H1 (cell line): ENCODE measurements around the gene ATP10D. TPM values are rescaled to one million over a fixed set of nuclear protein-coding genes. Genes with fewer than 3 reads are reported as not detected.

Experiments used
- CTCF ChIA-PET: fragments of 300-600 bp; sonication (Branson Sonifier 250); formaldehyde crosslinking; loops from one replicate; lab custom pipeline; 2021; ENCODE audit not compliant: partially characterized antibody; lab: Charles Lee
- POLR2A ChIA-PET: fragments of 300-600 bp; sonication (Branson Sonifier 250); formaldehyde crosslinking; loops from one replicate; lab custom pipeline; 2021; ENCODE audit warnings: inconsistent platforms; ENCODE audit not compliant: partially characterized antibody; lab: Charles Lee
- DNase-seq, 2 experiments: peaks; one replicate each; pipeline versions ENCODE4 v3.0.0 to v3.0.0-alpha.2; 2010 to 2022; ENCODE audit warnings: low spot score in 2 of 2, low read depth in 1 of 2, mixed read lengths in 1 of 2
- FAIRE-seq: peaks from 2 replicates; lab custom pipeline; 2011; peaks lifted over from hg19 to GRCh38; lab: Jason Lieb, UNC
- H2AFZ ChIP-seq: 2 replicates; pipeline ENCODE4 v1.8.1; 2012; ENCODE audit warnings: low read length, inconsistent platforms
- H2AK5ac ChIP-seq: 2 replicates; pipeline ENCODE4 v1.6.1; 2013; ENCODE audit warnings: low read depth, low read length
- H2BK120ac ChIP-seq: replicated peaks from 2 replicates; pipeline ENCODE3; 2013; ENCODE audit warnings: low read depth, low read length, inconsistent platforms
- H2BK12ac ChIP-seq: 2 replicates; pipeline ENCODE4 v1.6.1; 2013; ENCODE audit warnings: low read depth, low read length
- H2BK15ac ChIP-seq: 2 replicates; pipeline ENCODE4 v1.6.1; 2013; ENCODE audit warnings: low read length
- H2BK20ac ChIP-seq: 2 replicates; pipeline ENCODE4 v1.6.1; 2013; ENCODE audit warnings: low read length
- H2BK5ac ChIP-seq: 2 replicates; pipeline ENCODE4 v1.6.1; 2013; ENCODE audit warnings: low read depth, low read length
- H3K14ac ChIP-seq: 2 replicates; pipeline ENCODE4 v1.6.1; 2013; ENCODE audit warnings: inconsistent platforms; ENCODE audit not compliant: insufficient read length
- H3K18ac ChIP-seq: 2 replicates; pipeline ENCODE4 v1.6.1; 2013; ENCODE audit warnings: low read length; ENCODE audit errors: extremely low read depth
- H3K23ac ChIP-seq: 2 replicates; pipeline ENCODE4 v1.6.1; 2013; ENCODE audit warnings: inconsistent platforms; ENCODE audit not compliant: insufficient read length
- H3K23me2 ChIP-seq: 2 replicates; pipeline ENCODE4 v1.6.1; 2013; ENCODE audit warnings: low read depth, low read length
- H3K27ac ChIP-seq: 2 replicates; pipeline ENCODE4 v1.6.1; 2011; ENCODE audit warnings: low read depth, low read length, inconsistent platforms
- H3K27me3 ChIP-seq, 4 experiments: replicated peaks in 1 of 4; 1 replicate in 1 of 4; 2 replicates in 3 of 4; pipeline versions ENCODE4 v1.6.1 to v1.8.1; 2011 to 2013; ENCODE audit warnings: low read length in 3 of 4, mild to moderate bottlenecking in 3 of 4, inconsistent platforms in 2 of 4, mixed read lengths in 2 of 4, moderate library complexity in 1 of 4; ENCODE audit not compliant: control insufficient read depth in 3 of 4, insufficient read depth in 3 of 4; ENCODE audit errors: extremely low read depth in 1 of 4
- H3K36me3 ChIP-seq, 4 experiments: 2 replicates each; pipeline versions ENCODE4 v1.6.1 to v1.8.1; 2011 to 2013; ENCODE audit warnings: mild to moderate bottlenecking in 4 of 4, low read length in 3 of 4, moderate library complexity in 2 of 4, control low read depth in 1 of 4, inconsistent platforms in 1 of 4; ENCODE audit not compliant: insufficient read depth in 4 of 4, control insufficient read depth in 2 of 4
- H3K4ac ChIP-seq: replicated peaks from 2 replicates; pipeline ENCODE3; 2013; ENCODE audit warnings: low read length, low read depth, mixed read lengths, inconsistent platforms; ENCODE audit not compliant: insufficient read length
- H3K4me1 ChIP-seq, 4 experiments: replicated peaks in 1 of 4; 1 replicate in 1 of 4; 2 replicates in 3 of 4; pipeline versions ENCODE4 v1.6.1 to v1.8.1; 2011 to 2013; ENCODE audit warnings: low read length in 3 of 4, inconsistent platforms in 2 of 4, mixed read lengths in 1 of 4; ENCODE audit not compliant: insufficient read depth in 4 of 4, control insufficient read depth in 3 of 4
- H3K4me2 ChIP-seq, 2 experiments: 2 replicates each; pipeline versions ENCODE4 v1.6.1 to v1.8.1; 2011 to 2013; ENCODE audit warnings: low read depth in 2 of 2, low read length in 2 of 2, control low read depth in 1 of 2, inconsistent platforms in 1 of 2, mild to moderate bottlenecking in 1 of 2; ENCODE audit not compliant: insufficient read depth in 1 of 2
- H3K4me3 ChIP-seq, 4 experiments: fragments of 200-600, 300-600 bp in 1 of 4; sonication (generic), shearing (Covaris generic), sonication (Bioruptor Twin) in 1 of 4; 2 replicates each; pipeline versions ENCODE4 v1.5.1 to v1.8.1; 2011 to 2016; ENCODE audit warnings: low read length in 4 of 4, low read depth in 3 of 4, control low read depth in 2 of 4, inconsistent platforms in 2 of 4, mild to moderate bottlenecking in 2 of 4, mixed read lengths in 1 of 4, moderate library complexity in 1 of 4; ENCODE audit not compliant: insufficient read depth in 2 of 4; ENCODE audit errors: extremely low read depth in 1 of 4
- H3K56ac ChIP-seq: replicated peaks from 2 replicates; pipeline ENCODE3; 2013; ENCODE audit warnings: low read depth, mild to moderate bottlenecking, mixed read lengths, low read length, inconsistent platforms; ENCODE audit not compliant: insufficient read length
- H3K79me1 ChIP-seq: 2 replicates; pipeline ENCODE4 v1.6.1; 2013; ENCODE audit warnings: low read depth, low read length, control low read depth
- H3K79me2 ChIP-seq, 2 experiments: 2 replicates each; pipeline versions ENCODE4 v1.6.1 to v1.8.1; 2012 to 2013; ENCODE audit warnings: low read length in 2 of 2, mild to moderate bottlenecking in 2 of 2, inconsistent platforms in 1 of 2; ENCODE audit not compliant: insufficient read depth in 2 of 2, control insufficient read depth in 1 of 2
- H3K9ac ChIP-seq, 4 experiments: replicated peaks in 1 of 4; 1 replicate in 1 of 4; 2 replicates in 3 of 4; pipeline versions ENCODE4 v1.6.1 to v1.8.1; 2011 to 2013; ENCODE audit warnings: low read depth in 3 of 4, low read length in 3 of 4, control low read depth in 2 of 4, mild to moderate bottlenecking in 2 of 4, moderate library complexity in 2 of 4, inconsistent platforms in 1 of 4; ENCODE audit errors: extremely low read depth in 1 of 4
- H3K9me3 ChIP-seq, 2 experiments: 2 replicates each; pipeline versions ENCODE4 v1.6.1 to v1.8.1; 2012 to 2013; ENCODE audit warnings: mild to moderate bottlenecking in 2 of 2, moderate library complexity in 2 of 2, control low read depth in 1 of 2, inconsistent platforms in 1 of 2, low read depth in 1 of 2, low read length in 1 of 2, mixed read lengths in 1 of 2; ENCODE audit not compliant: insufficient read depth in 2 of 2
- H4K20me1 ChIP-seq, 2 experiments: replicated peaks in 1 of 2; 2 replicates each; pipeline versions ENCODE3 to v1.8.1; 2011 to 2013; ENCODE audit warnings: inconsistent platforms in 2 of 2, low read length in 2 of 2, mild to moderate bottlenecking in 1 of 2; ENCODE audit not compliant: insufficient read depth in 2 of 2, control insufficient read depth in 1 of 2
- H4K5ac ChIP-seq: 2 replicates; pipeline ENCODE4 v1.6.1; 2013; ENCODE audit warnings: low read length, low read depth, mixed read lengths, inconsistent platforms; ENCODE audit not compliant: insufficient read length
- H4K8ac ChIP-seq: 2 replicates; pipeline ENCODE4 v1.8.0; 2013; ENCODE audit warnings: mild to moderate bottlenecking, moderate library complexity, low read length, inconsistent platforms; ENCODE audit not compliant: insufficient read depth; ENCODE audit errors: extremely low read depth
- H4K91ac ChIP-seq: replicated peaks from 2 replicates; pipeline ENCODE3; 2013; ENCODE audit warnings: low read length, mixed read lengths, inconsistent platforms; ENCODE audit not compliant: insufficient read length
- BCL11A ChIP-seq, 2 experiments: IDR thresholded peaks; one replicate each; pipeline ENCODE4 v1.6.1; 2011; ENCODE audit warnings: low read depth in 2 of 2, low read length in 2 of 2, mild to moderate bottlenecking in 2 of 2
- KDM4A ChIP-seq: IDR thresholded peaks from one replicate; pipeline ENCODE4 v1.7.1; 2012; ENCODE audit warnings: low read depth, mild to moderate bottlenecking, moderate library complexity, low read length, inconsistent platforms; ENCODE audit not compliant: severe bottlenecking
- KDM5A ChIP-seq: fragments of 200-600 bp; IDR thresholded peaks from 2 replicates; pipeline ENCODE4 v1.7.1; 2012; ENCODE audit warnings: mild to moderate bottlenecking, low read length, inconsistent platforms, mixed read lengths
- MAX ChIP-seq: IDR thresholded peaks from 2 replicates; pipeline ENCODE4 v1.6.1; 2012; ENCODE audit warnings: inconsistent platforms
- NRF1 ChIP-seq: IDR thresholded peaks from 2 replicates; pipeline ENCODE4 v1.6.1; 2011; ENCODE audit warnings: mild to moderate bottlenecking, low read depth, low read length, improper control_type of control experiment
- PHF8 ChIP-seq: fragments of 200-600 bp; sonication (generic); conservative IDR thresholded peaks from 2 replicates; pipeline ENCODE4 v1.7.1; 2012; ENCODE audit warnings: low read depth, mild to moderate bottlenecking, inconsistent platforms, low read length, moderate library complexity
- POLR2AphosphoS5 ChIP-seq: IDR thresholded peaks from 2 replicates; pipeline ENCODE4 v1.6.1; 2011; ENCODE audit warnings: low read depth, low read length
- RAD21 ChIP-seq, 2 experiments: IDR thresholded peaks in 1 of 2; conservative IDR thresholded peaks in 1 of 2; 2 replicates each; pipeline ENCODE4 v1.6.1; 2011; ENCODE audit warnings: low read depth in 2 of 2, low read length in 2 of 2, improper control_type of control experiment in 1 of 2, inconsistent platforms in 1 of 2, mild to moderate bottlenecking in 1 of 2, moderate library complexity in 1 of 2
- SAP30 ChIP-seq: fragments of 300-600 bp; sonication (generic); IDR thresholded peaks from 2 replicates; pipeline ENCODE4 v1.7.1; 2012; ENCODE audit warnings: low read length, moderate library complexity, mild to moderate bottlenecking, inconsistent platforms; ENCODE audit not compliant: insufficient read depth, insufficient replicate concordance
- WGBS, 2 experiments: shearing (Covaris generic) in 1 of 2; methylation state at CpG; one replicate each; pipeline versions ENCODE4 v1.1.6 to v1.1.7; 2013 to 2015; ENCODE audit warnings: low lambda C conversion rate in 2 of 2, mixed read lengths in 2 of 2, inconsistent platforms in 1 of 2, low coverage in 1 of 2, missing lambda C conversion rate in 1 of 2; ENCODE audit not compliant: insufficient replicate concordance in 2 of 2, insufficient coverage in 1 of 2, insufficient read length in 1 of 2; ENCODE audit errors: extremely low coverage in 1 of 2, missing lambda C conversion rate in 1 of 2; 5-methylcytosine and 5-hydroxymethylcytosine counted together
- polyA plus RNA-seq, 7 experiments: library from polyadenylated mRNA; depleted of rRNA in 3 of 7; stranded (reverse) in 5 of 7; unstranded in 2 of 7; fragments of >200 nt in 5 of 7; fragments of 200-250 nt in 2 of 7; gene quantifications; 1 replicate in 5 of 7; 2 replicates in 1 of 7; 4 replicates in 1 of 7; pipeline versions ENCODE4 v1.2.1 to v1.2.3, GENCODE V29; 2011 to 2013; ENCODE audit warnings: missing spikeins in 2 of 7, mixed read lengths in 2 of 7
- total RNA-seq: library from RNA; stranded (reverse); fragmentation: NEBNext Ultra II Directional; extraction: Animal tissue kit (Norgen Biotek cat#: 25700); gene quantifications from 2 replicates; pipeline ENCODE4 v1.2.1, GENCODE V29; 2021
- TF ChIP-seq, protein P1 (sequence below): IDR thresholded peaks from 2 replicates; pipeline ENCODE4 v1.6.1; 2012; ENCODE audit warnings: inconsistent platforms

The ATP10D gene
- total and polyA plus RNA-seq, 2 of the 8 experiments (the other 6 are each of a cell fraction or from before 2014, with no cell fraction given) = 2.9 to 5.9 TPM

- H4K5ac ChIP-seq = no peak overlapping the region
- ChIA-PET POLR2A (no interaction called here), CTCF (interaction anchor here (0.8 to 2.0 kb wide), 4 partner anchors 8 to 40 kb away, joined by 3 to 9 read pairs (median 3); no protein-coding TSS in a partner anchor)
- 95% methylated on average over 7 of the region's 7 CpGs; no CpG with 5 or more reads in 1 of the 2 experiments for WGBS, 2 experiments
- no peaks in the 10 kb centered on the region for H3K79me2 ChIP-seq
- H3K23ac ChIP-seq = no peak overlapping the region
- no peak overlapping the region for H3K4ac ChIP-seq
- H3K23me2 ChIP-seq = no peaks in the 10 kb centered on the region
- DNase-seq = no peak
- H2BK5ac ChIP-seq = no peak overlapping the region
- no peak overlapping the region for H3K18ac ChIP-seq
- H4K8ac ChIP-seq = no peak overlapping the region
- no peaks in the 10 kb centered on the region for H3K9me3 ChIP-seq
- H2AK5ac ChIP-seq = no peak overlapping the region
- H2BK15ac ChIP-seq = no peak overlapping the region
- H3K4me2 ChIP-seq = no peak overlapping the region
- H3K14ac ChIP-seq = no peak overlapping the region
- no peak for FAIRE-seq
- no peak overlapping the region for H3K56ac ChIP-seq
- no peak overlapping the region for H3K9ac ChIP-seq
- H2BK120ac ChIP-seq = no peak overlapping the region
- no peak overlapping the region for H2AFZ ChIP-seq
- H3K79me1 ChIP-seq = no peaks in the 10 kb centered on the region
- no peak overlapping the region for H3K4me3 ChIP-seq
- no peak overlapping the region for H2BK12ac ChIP-seq
- no peaks in the 10 kb centered on the region for H3K27me3 ChIP-seq
- no peaks in the 10 kb centered on the region for H4K20me1 ChIP-seq
- H2BK20ac ChIP-seq = no peak overlapping the region
- H4K91ac ChIP-seq = no peak overlapping the region
- H3K27ac ChIP-seq = no peak overlapping the region
- no peaks in the 10 kb centered on the region for H3K36me3 ChIP-seq
- H3K4me1 ChIP-seq = no peaks in the 10 kb centered on the region
- TF ChIP-seq MAX = no peak
- no peak for TF ChIP-seq NRF1
- TF ChIP-seq KDM4A = no peak
- TF ChIP-seq, protein P1, sequence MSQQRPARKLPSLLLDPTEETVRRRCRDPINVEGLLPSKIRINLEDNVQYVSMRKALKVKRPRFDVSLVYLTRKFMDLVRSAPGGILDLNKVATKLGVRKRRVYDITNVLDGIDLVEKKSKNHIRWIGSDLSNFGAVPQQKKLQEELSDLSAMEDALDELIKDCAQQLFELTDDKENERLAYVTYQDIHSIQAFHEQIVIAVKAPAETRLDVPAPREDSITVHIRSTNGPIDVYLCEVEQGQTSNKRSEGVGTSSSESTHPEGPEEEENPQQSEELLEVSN = no peak
- TF ChIP-seq RAD21 (IDR thresholded peaks at IDR 0.05 in 1 of 2, conservative IDR thresholded peaks at IDR 0.05 in 1 of 2; ENCODE audit: low read depth in 2 of 2, low read length in 2 of 2) = no peak
- no peak for TF ChIP-seq BCL11A (IDR thresholded peaks at IDR 0.05; ENCODE audit: low read depth in 2 of 2, low read length in 2 of 2)
- no peak for TF ChIP-seq KDM5A
- TF ChIP-seq POLR2AphosphoS5 = no peak
- TF ChIP-seq PHF8 = no peak
- no peak for TF ChIP-seq SAP30
Measured at GRCh38 chr4:47550899-47551548, 65.9 kb downstream of the ATP10D start.
